OCI-LY7 (cell line): Measurements from ENCODE around the gene TMEM229A. TPM values are rescaled to one million over a fixed set of nuclear protein-coding genes. Genes with fewer than 3 reads are reported as not detected.
"Not testable (repeated sequence)": the region's sequence is repeated elsewhere in the genome, so short reads cannot be mapped to it uniquely, and the experiment has no call there.

Experiments used
- BruUV-seq: library from RNA; stranded (reverse); fragments of 400-500 nt; replicated peaks from 2 replicates; lab custom pipeline; 2021; lab: Mats Ljungman, UMichigan
- CTCF ChIA-PET: fragments of 300-600 bp; sonication (Branson Sonifier 250); formaldehyde crosslinking; loops from one replicate; lab custom pipeline; 2022; ENCODE audit warnings: antibody characterized with exemption; ENCODE audit not compliant: unreplicated experiment; lab: Charles Lee
- POLR2A ChIA-PET: fragments of 300-600 bp; sonication (Branson Sonifier 250); formaldehyde crosslinking; loops from one replicate; lab custom pipeline; 2022; ENCODE audit warnings: antibody characterized with exemption; lab: Charles Lee
- DNase-seq: peaks from one replicate; pipeline ENCODE4 v3.0.0-alpha.2; 2015; ENCODE audit warnings: low spot score
- H2AFZ ChIP-seq: fragments of 200-600 bp; sonication (generic), shearing (Covaris generic); 2 replicates; pipeline ENCODE4 v1.6.1; 2014; ENCODE audit warnings: mild to moderate bottlenecking, antibody characterized with exemption, low read length, moderate library complexity
- H3K27ac ChIP-seq: fragments of 200-600 bp; sonication (generic); 2 replicates; pipeline ENCODE4 v1.5.1; 2014; ENCODE audit warnings: mixed run types, low read depth, mild to moderate bottlenecking, moderate library complexity, low read length, inconsistent platforms; ENCODE audit not compliant: poor library complexity, severe bottlenecking
- H3K36me3 ChIP-seq: fragments of 200-600 bp; sonication (generic); 2 replicates; pipeline ENCODE4 v1.6.1; 2014; ENCODE audit warnings: mild to moderate bottlenecking, antibody characterized with exemption, low read length, moderate library complexity, mixed read lengths; ENCODE audit not compliant: insufficient read depth
- H3K4me1 ChIP-seq: fragments of 200-600 bp; sonication (generic); 2 replicates; pipeline ENCODE4 v1.5.1; 2014; ENCODE audit warnings: mild to moderate bottlenecking, low read length; ENCODE audit not compliant: insufficient read depth, poor library complexity, severe bottlenecking
- H3K4me2 ChIP-seq: fragments of 200-600 bp; sonication (generic); 2 replicates; pipeline ENCODE4 v1.6.1; 2014; ENCODE audit warnings: mild to moderate bottlenecking, low read length
- H3K4me3 ChIP-seq: fragments of 200-600 bp; sonication (generic); 2 replicates; pipeline ENCODE4 v1.5.1; 2014; ENCODE audit warnings: mild to moderate bottlenecking, low read depth, low read length; ENCODE audit not compliant: poor library complexity, severe bottlenecking
- H3K79me2 ChIP-seq: fragments of 200-600 bp; sonication (generic); 2 replicates; pipeline ENCODE4 v1.6.1; 2016; ENCODE audit warnings: low read depth, mild to moderate bottlenecking, low read length, moderate library complexity, mixed read lengths; ENCODE audit not compliant: insufficient read depth
- H3K9me2 ChIP-seq: fragments of 200-600 bp; sonication (generic); 2 replicates; pipeline ENCODE4 v1.6.1; 2016; ENCODE audit warnings: mild to moderate bottlenecking, low read length, mixed read lengths; ENCODE audit not compliant: insufficient read depth
- H3K9me3 ChIP-seq: fragments of 200-600 bp; sonication (generic); 2 replicates; pipeline ENCODE4 v1.6.1; 2014; ENCODE audit warnings: mild to moderate bottlenecking, mixed run types, low read length, mixed read lengths
- H4K20me1 ChIP-seq: fragments of 200-600 bp; sonication (generic); 2 replicates; pipeline ENCODE4 v1.6.1; 2014; ENCODE audit warnings: mild to moderate bottlenecking, antibody characterized with exemption, low read length, moderate library complexity, mixed read lengths; ENCODE audit not compliant: insufficient read depth
- CTCF ChIP-seq: fragments of 200-600 bp; sonication (generic); conservative IDR thresholded peaks from 2 replicates; pipeline ENCODE4 v1.5.1; 2014; ENCODE audit warnings: mild to moderate bottlenecking, antibody characterized with exemption, low read length, moderate library complexity, mixed read lengths
- EZH2phosphoT487 ChIP-seq: fragments of 200-600 bp; sonication (generic); IDR thresholded peaks from 2 replicates; pipeline ENCODE4 v1.6.1; 2018; ENCODE audit warnings: low read depth, borderline replicate concordance, mild to moderate bottlenecking, mixed run types, antibody characterized with exemption, low read length, moderate library complexity, mixed read lengths
- intact Hi-C: fragments of 100-400 bp; cut with micrococcal nuclease; formaldehyde crosslinking; loops from one replicate; pipeline ENCODE4 v1.10.0; 2022; ENCODE audit not compliant: unreplicated experiment
- total RNA-seq, 2 experiments: library from RNA; depleted of rRNA in 1 of 2; stranded (reverse); fragments of >200 nt in 1 of 2; shearing (Covaris generic) in 1 of 2; gene quantifications; 2 replicates each; pipeline ENCODE4 v1.2.3, GENCODE V29; 2014 to 2022

The TMEM229A gene
- total RNA-seq, 2 experiments from 2014 or later = not detected

- Histone ChIP-seq H3K36me3 (no peaks in the 10 kb centered on the region), H3K4me2 (no peak overlapping the region), H3K4me1 (no peaks in the 10 kb centered on the region), H3K4me3 (no peak overlapping the region), H4K20me1 (no peaks in the 10 kb centered on the region), H3K27ac (no peak overlapping the region), H3K9me3 (no peaks in the 10 kb centered on the region), H3K79me2 (no peaks in the 10 kb centered on the region), H2AFZ (no peak overlapping the region), H3K9me2 (no peaks in the 10 kb centered on the region)
- BruUV-seq = no TSS peak
- DNase-seq = no peak
- intact Hi-C loops = no loop called here
- TF ChIP-seq CTCF = no peak
- TF ChIP-seq EZH2phosphoT487 = no peak
- CTCF ChIA-PET = no interaction called here
- POLR2A ChIA-PET = interaction anchor here (0.9 kb wide), 1 partner anchor 12 kb away, joined by 3 read pairs; no protein-coding TSS in a partner anchor
Observed at GRCh38 chr7:124042826-124043225, 10.0 kb upstream of the TMEM229A start.

- no peaks in the 10 kb centered on the region for H4K20me1 ChIP-seq
- no TSS peak for BruUV-seq
- intact Hi-C loops = no loop called here
- no peaks in the 10 kb centered on the region for H3K9me3 ChIP-seq
- H3K27ac ChIP-seq = no peak overlapping the region
- no peaks in the 10 kb centered on the region for H3K9me2 ChIP-seq
- no peaks in the 10 kb centered on the region for H3K36me3 ChIP-seq
- POLR2A ChIA-PET = no interaction called here
- H3K4me2 ChIP-seq = no peak overlapping the region
- TF ChIP-seq EZH2phosphoT487 = no peak
- TF ChIP-seq CTCF = no peak
- H3K4me3 ChIP-seq = no peak overlapping the region
- no peaks in the 10 kb centered on the region for H3K79me2 ChIP-seq
- no peaks in the 10 kb centered on the region for H3K4me1 ChIP-seq
- CTCF ChIA-PET = no interaction called here
- H2AFZ ChIP-seq = no peak overlapping the region
- no peak for DNase-seq
Observed at GRCh38 chr7:124041439-124041838, 8.6 kb upstream of the TMEM229A start.

- H2AFZ ChIP-seq, H3K4me3 ChIP-seq, DNase-seq, H3K9me3 ChIP-seq, BruUV-seq, H3K36me3 ChIP-seq, intact Hi-C loops, H3K9me2 ChIP-seq, H3K4me2 ChIP-seq, H4K20me1 ChIP-seq, H3K4me1 ChIP-seq, POLR2A ChIA-PET, CTCF ChIA-PET, H3K79me2 ChIP-seq, H3K27ac ChIP-seq: not testable (repeated sequence)
Observed at GRCh38 chr7:124037902-124038301, 5.0 kb upstream of the TMEM229A start.
